ENCODE data around the gene NHLH1. TPM values are rescaled to one million over a fixed set of nuclear protein-coding genes. Genes with fewer than 3 reads are reported as not detected.

The NHLH1 gene
- polyA plus RNA-seq, 3 donors = 1.0 TPM; not detected in 2

DNA sequence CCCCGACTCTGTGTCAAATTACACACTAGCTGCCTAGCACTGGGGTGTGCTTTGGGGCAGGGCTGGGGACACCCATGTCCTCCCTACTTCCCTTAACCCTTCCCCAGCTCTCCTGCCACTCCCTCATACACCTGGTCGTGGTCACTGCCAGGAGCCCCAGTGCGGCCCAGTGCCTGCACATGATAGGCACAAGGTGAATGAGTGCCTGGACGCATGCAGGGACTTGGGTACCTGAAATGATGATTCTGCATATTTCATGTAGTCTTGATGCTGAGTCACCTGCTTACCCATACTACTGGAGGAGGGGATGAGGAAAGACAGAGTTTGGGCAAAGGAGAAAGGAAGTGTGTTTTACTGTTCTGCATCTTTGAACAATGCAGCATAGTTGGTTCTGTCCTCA, 32.0 kb downstream of the NHLH1 start:
- TF ChIP-seq, protein P1, sequence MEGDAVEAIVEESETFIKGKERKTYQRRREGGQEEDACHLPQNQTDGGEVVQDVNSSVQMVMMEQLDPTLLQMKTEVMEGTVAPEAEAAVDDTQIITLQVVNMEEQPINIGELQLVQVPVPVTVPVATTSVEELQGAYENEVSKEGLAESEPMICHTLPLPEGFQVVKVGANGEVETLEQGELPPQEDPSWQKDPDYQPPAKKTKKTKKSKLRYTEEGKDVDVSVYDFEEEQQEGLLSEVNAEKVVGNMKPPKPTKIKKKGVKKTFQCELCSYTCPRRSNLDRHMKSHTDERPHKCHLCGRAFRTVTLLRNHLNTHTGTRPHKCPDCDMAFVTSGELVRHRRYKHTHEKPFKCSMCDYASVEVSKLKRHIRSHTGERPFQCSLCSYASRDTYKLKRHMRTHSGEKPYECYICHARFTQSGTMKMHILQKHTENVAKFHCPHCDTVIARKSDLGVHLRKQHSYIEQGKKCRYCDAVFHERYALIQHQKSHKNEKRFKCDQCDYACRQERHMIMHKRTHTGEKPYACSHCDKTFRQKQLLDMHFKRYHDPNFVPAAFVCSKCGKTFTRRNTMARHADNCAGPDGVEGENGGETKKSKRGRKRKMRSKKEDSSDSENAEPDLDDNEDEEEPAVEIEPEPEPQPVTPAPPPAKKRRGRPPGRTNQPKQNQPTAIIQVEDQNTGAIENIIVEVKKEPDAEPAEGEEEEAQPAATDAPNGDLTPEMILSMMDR (IDR thresholded peaks at IDR 0.05) = no peak
- Mint-ChIP-seq H3K36me3 (peaks cover 0 to 8% of the 10 kb centered on the region in 2 donors), H3K4me1 (peaks cover 23% of the 10 kb centered on the region), H3K9me3 (peaks cover 0 to 2% (median 0%) of the 10 kb centered on the region in 7 donors), H3K27me3 (ENCODE audit: low read depth in 3 of 3) (peaks cover 28 to 33% (median 29%) of the 10 kb centered on the region in 3 donors), H3K27ac (no peak overlapping the region), H3K4me3 (peak overlapping the region in 1 of 2 donors; percentile 54)
- H3K79me2 ChIP-seq (ENCODE audit: insufficient read depth, low read length) = no peaks in the 10 kb centered on the region
- 80% methylated on average over 3 of the region's 4 CpGs for WGBS (ENCODE audit: insufficient coverage)
- no peaks in the 10 kb centered on the region for H4K20me1 ChIP-seq (ENCODE audit: insufficient read depth, low read length)
- peaks cover 18 to 26% of the 10 kb centered on the region in 2 donors for H3K27me3 ChIP-seq (ENCODE audit: control insufficient read depth in 2 of 2, insufficient read depth in 2 of 2, low read length in 2 of 2)
- no peaks in the 10 kb centered on the region for H3K9me3 ChIP-seq (replicated peaks in 1 of 2; ENCODE audit: control insufficient read depth in 1 of 2, insufficient read depth in 1 of 2, low read length in 2 of 2)
- no peak overlapping the region for H2AFZ ChIP-seq (ENCODE audit: insufficient read depth, low read depth, low read length, poor library complexity, severe bottlenecking)
- H3K4me2 ChIP-seq (replicated peaks; ENCODE audit: extremely low read depth, low read length, poor library complexity, severe bottlenecking) = no peak overlapping the region
- H3K9ac ChIP-seq (ENCODE audit: insufficient read depth, low read length, poor library complexity, severe bottlenecking) = no peak overlapping the region
- no peaks in the 10 kb centered on the region for H3K36me3 ChIP-seq (replicated peaks in 1 of 2; ENCODE audit: control insufficient read depth in 1 of 2, insufficient read depth in 2 of 2, low read length in 2 of 2)
- H3K4me1 ChIP-seq (ENCODE audit: control insufficient read depth in 1 of 2, insufficient read depth in 2 of 2, low read length in 2 of 2) = peaks cover 9 to 12% of the 10 kb centered on the region in 2 donors
- intact Hi-C loops (cut with micrococcal nuclease) = no loop called here
- H3K4me3 ChIP-seq (replicated peaks in 1 of 3; ENCODE audit: low read depth in 2 of 3, low read length in 3 of 3) = no peak overlapping the region
- DNase-seq = no peak
- H3K27ac ChIP-seq (ENCODE audit: low read depth in 1 of 2, low read length in 2 of 2) = no peak overlapping the region

DNA sequence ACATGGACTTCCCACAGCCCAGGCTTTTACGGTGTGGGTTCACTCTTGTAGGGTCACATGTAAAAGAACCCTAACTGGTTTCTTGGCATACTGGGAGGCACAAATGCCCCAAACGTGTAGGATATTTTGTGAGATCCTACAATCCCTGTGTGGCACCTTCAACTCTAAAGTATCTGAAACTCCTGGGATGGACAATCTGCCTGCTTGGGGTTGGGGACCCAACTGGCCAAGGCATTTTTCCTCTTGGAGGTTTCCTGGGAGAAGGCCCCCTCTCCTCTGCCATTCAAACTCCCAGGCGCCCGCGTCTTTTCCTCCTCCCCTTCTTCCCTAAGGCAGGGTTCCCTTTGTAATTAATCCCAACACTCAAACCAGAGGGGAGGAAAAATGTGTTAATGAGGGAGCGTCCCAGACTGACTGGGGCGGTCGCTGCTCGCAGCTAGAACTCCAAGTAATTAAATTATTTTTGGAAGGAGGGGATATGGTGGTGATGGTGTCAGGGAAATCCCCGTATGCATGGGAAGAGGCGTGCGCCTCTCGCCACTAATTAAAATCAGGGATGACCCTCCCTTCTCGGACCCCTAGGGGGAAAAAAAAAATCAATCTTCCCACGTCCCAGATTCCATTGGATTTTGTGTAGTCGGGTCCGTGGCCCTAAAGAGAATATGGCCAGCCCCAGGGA, 32.8 kb downstream of the NHLH1 start:
- peaks cover 18 to 26% of the 10 kb centered on the region in 2 donors for H3K27me3 ChIP-seq (ENCODE audit: control insufficient read depth in 2 of 2, insufficient read depth in 2 of 2, low read length in 2 of 2)
- no peaks in the 10 kb centered on the region for H3K9me3 ChIP-seq (replicated peaks in 1 of 2; ENCODE audit: control insufficient read depth in 1 of 2, insufficient read depth in 1 of 2, low read length in 2 of 2)
- no peak overlapping the region for H3K27ac Mint-ChIP-seq
- no peaks in the 10 kb centered on the region for H4K20me1 ChIP-seq (ENCODE audit: insufficient read depth, low read length)
- TF ChIP-seq, protein P1 (IDR thresholded peaks at IDR 0.05) = no peak
- peak overlapping the region; percentile 61 for H3K4me2 ChIP-seq (replicated peaks; ENCODE audit: extremely low read depth, low read length, poor library complexity, severe bottlenecking)
- peaks cover 0 to 8% of the 10 kb centered on the region in 2 donors for H3K36me3 Mint-ChIP-seq
- 45% methylated on average over 4 of the region's 17 CpGs for WGBS (ENCODE audit: insufficient coverage)
- H3K4me1 Mint-ChIP-seq = peaks cover 29% of the 10 kb centered on the region
- no peak for DNase-seq
- H3K4me1 ChIP-seq (ENCODE audit: control insufficient read depth in 1 of 2, insufficient read depth in 2 of 2, low read length in 2 of 2) = peaks cover 9 to 12% of the 10 kb centered on the region in 2 donors
- H3K9ac ChIP-seq (ENCODE audit: insufficient read depth, low read length, poor library complexity, severe bottlenecking) = no peak overlapping the region
- H3K36me3 ChIP-seq (replicated peaks in 1 of 2; ENCODE audit: control insufficient read depth in 1 of 2, insufficient read depth in 2 of 2, low read length in 2 of 2) = no peaks in the 10 kb centered on the region
- no peaks in the 10 kb centered on the region for H3K79me2 ChIP-seq (ENCODE audit: insufficient read depth, low read length)
- intact Hi-C loops (cut with micrococcal nuclease) = no loop called here
- H3K4me3 Mint-ChIP-seq = peak overlapping the region; percentile 44 to 64
- H3K4me3 ChIP-seq (replicated peaks in 1 of 3; ENCODE audit: low read depth in 2 of 3, low read length in 3 of 3) = peak overlapping the region in 1 of 3 experiments; percentile 70
- no peak overlapping the region for H3K27ac ChIP-seq (ENCODE audit: low read depth in 1 of 2, low read length in 2 of 2)
- peaks cover 0 to 2% (median 0%) of the 10 kb centered on the region in 7 donors for H3K9me3 Mint-ChIP-seq
- H2AFZ ChIP-seq (ENCODE audit: insufficient read depth, low read depth, low read length, poor library complexity, severe bottlenecking) = peak overlapping the region; percentile 36
- H3K27me3 Mint-ChIP-seq (ENCODE audit: low read depth in 3 of 3) = peaks cover 28 to 33% (median 29%) of the 10 kb centered on the region in 3 donors

Data from CD14-positive monocyte (primary cell).